Natural killer cell treated with Interleukin-12 subunit alpha and Interleukin-12 subunit beta and Interleukin-15 and Interleukin-18, amount 100 ng/mL, for 72 hours (primary cell): ENCODE results near the gene VWCE. TPM values are rescaled to one million over a fixed set of nuclear protein-coding genes. Genes with fewer than 3 reads are reported as not detected.
"Not testable (repeated sequence)": the region's sequence is repeated elsewhere in the genome, so short reads cannot be mapped to it uniquely, and the experiment has no call there.

Experiments
- ATAC-seq, 2 donors: fragments of 150-1000 bp; cut with Tn5 transposase in 1 of 2; sonication (Bioruptor Pico), chemical (Tn5 transposase) in 1 of 2; 2 replicates each; pipeline ENCODE4 v1.10.0; 2021
- DNase-seq: peaks from one replicate; pipeline ENCODE4 v3.0.0; 2022; ENCODE audit warnings: low spot score
- H3K27ac Mint-ChIP-seq, 2 donors: 1 replicate in 1 of 2; 2 replicates in 1 of 2; pipeline ENCODE4 v1.8.0; 2022; ENCODE audit warnings: mixed read lengths in 2 of 2, mild to moderate bottlenecking in 1 of 2, moderate library complexity in 1 of 2
- H3K27me3 Mint-ChIP-seq, 2 donors: 1 replicate in 1 of 2; 2 replicates in 1 of 2; pipeline ENCODE4 v1.8.0; 2022; ENCODE audit warnings: mixed read lengths in 2 of 2
- H3K36me3 Mint-ChIP-seq: one replicate; pipeline ENCODE4 v1.8.0; 2022; ENCODE audit warnings: mixed read lengths
- H3K4me1 Mint-ChIP-seq, 2 donors: 1 replicate in 1 of 2; 2 replicates in 1 of 2; pipeline ENCODE4 v1.8.0; 2022; ENCODE audit warnings: low read depth in 2 of 2, mixed read lengths in 2 of 2, mild to moderate bottlenecking in 1 of 2
- H3K4me3 Mint-ChIP-seq: one replicate; pipeline ENCODE4 v1.8.0; 2022; ENCODE audit warnings: mixed read lengths
- H3K9me3 Mint-ChIP-seq: 2 replicates; pipeline ENCODE4 v1.8.0; 2022; ENCODE audit warnings: mixed read lengths
- total RNA-seq, 2 donors: library from RNA; stranded (reverse); gene quantifications; one replicate each; pipeline ENCODE4 v1.2.3, GENCODE V29; 2022

Gene VWCE
- total RNA-seq, 2 donors from 2014 or later, result 2.1 to 3.3 TPM

- not testable (repeated sequence) for H3K36me3 Mint-ChIP-seq, H3K4me1 Mint-ChIP-seq, H3K4me3 Mint-ChIP-seq, H3K27ac Mint-ChIP-seq, ATAC-seq, H3K9me3 Mint-ChIP-seq, DNase-seq, H3K27me3 Mint-ChIP-seq
These were observed 76.8 kb downstream of the VWCE start for GRCh38 chr11:61218306-61218705.

GRCh38 chr11:61213711-61214324 is 81.3 kb downstream of the VWCE start:
- H3K4me3 Mint-ChIP-seq, H3K9me3 Mint-ChIP-seq, H3K27me3 Mint-ChIP-seq, H3K27ac Mint-ChIP-seq, ATAC-seq, H3K36me3 Mint-ChIP-seq, H3K4me1 Mint-ChIP-seq, DNase-seq: not testable (repeated sequence)

GRCh38 chr11:61212202-61212601 is 82.9 kb downstream of the VWCE start:
- H3K36me3 Mint-ChIP-seq, ATAC-seq, H3K27ac Mint-ChIP-seq, H3K9me3 Mint-ChIP-seq, DNase-seq, H3K4me3 Mint-ChIP-seq, H3K4me1 Mint-ChIP-seq, H3K27me3 Mint-ChIP-seq: not testable (repeated sequence)

- ATAC-seq, H3K27ac Mint-ChIP-seq, H3K4me1 Mint-ChIP-seq, DNase-seq, H3K9me3 Mint-ChIP-seq, H3K36me3 Mint-ChIP-seq, H3K4me3 Mint-ChIP-seq, H3K27me3 Mint-ChIP-seq: not testable (repeated sequence)
These were observed 83.7 kb downstream of the VWCE start for GRCh38 chr11:61211327-61211952.

- H3K36me3 Mint-ChIP-seq, H3K9me3 Mint-ChIP-seq, H3K27me3 Mint-ChIP-seq, H3K4me3 Mint-ChIP-seq, H3K27ac Mint-ChIP-seq, DNase-seq, ATAC-seq, H3K4me1 Mint-ChIP-seq: not testable (repeated sequence)
These were observed 84.5 kb downstream of the VWCE start for GRCh38 chr11:61210629-61211028.

Other genes with a start within 250 kb of the VWCE start
- 10 to 100 TPM in 1 of 2 donors, 1 to 10 TPM in 1; 2.7 to 16.5 TPM for gene CD5, start 192.8 kb downstream of the VWCE start, total RNA-seq
- gene VPS37C, start 133.9 kb downstream of the VWCE start, total RNA-seq, result 10 to 100 TPM in 1 of 2 donors, 1 to 10 TPM in 1; 9.7 to 13.3 TPM
- gene PGA3, start 91.8 kb downstream of the VWCE start, total RNA-seq, result not detected
- gene PGA4, start 73.0 kb downstream of the VWCE start, total RNA-seq, result not detected
- not detected for gene PGA5, start 54.1 kb downstream of the VWCE start, total RNA-seq
- 100 to 1,000 TPM; 241 to 276 TPM for gene DDB1, start 37.8 kb upstream of the VWCE start, total RNA-seq
- gene TKFC, start 37.9 kb upstream of the VWCE start, total RNA-seq, result 10 to 100 TPM; 18.9 to 38.9 TPM
- gene CYB561A3, start 66.6 kb upstream of the VWCE start, total RNA-seq, result 100 to 1,000 TPM in 1 of 2 donors, 10 to 100 TPM in 1; 33.0 to 112 TPM
- 100 to 1,000 TPM in 1 of 2 donors, 10 to 100 TPM in 1; 56.1 to 107 TPM for gene TMEM138, start 67.1 kb upstream of the VWCE start, total RNA-seq
- gene TMEM216, start 97.3 kb upstream of the VWCE start, total RNA-seq, result 10 to 100 TPM; 17.7 to 18.2 TPM
- 100 to 1,000 TPM; 101 to 132 TPM for gene CPSF7, start 134.7 kb upstream of the VWCE start, total RNA-seq
- 10 to 100 TPM; 63.3 to 69.0 TPM for gene SDHAF2, start 134.8 kb upstream of the VWCE start, total RNA-seq
- not detected for gene LRRC10B, start 213.4 kb upstream of the VWCE start, total RNA-seq